Ishikawa (cell line): ENCODE data around the gene MTRR.

Source experiments
- CEBPB ChIP-seq: IDR thresholded peaks from 2 replicates; pipeline ENCODE4 v1.6.1; 2012
- CREB1 ChIP-seq: IDR thresholded peaks from 2 replicates; pipeline ENCODE4 v1.6.1; 2012; ENCODE audit warnings: low read depth
- EGR1 ChIP-seq: IDR thresholded peaks from 2 replicates; pipeline ENCODE4 v1.6.1; 2012
- EP300 ChIP-seq: IDR thresholded peaks from 2 replicates; pipeline ENCODE4 v1.6.1; 2012; ENCODE audit warnings: borderline replicate concordance
- FOXM1 ChIP-seq: IDR thresholded peaks from 2 replicates; pipeline ENCODE4 v1.6.1; 2012; ENCODE audit warnings: low read depth, borderline replicate concordance
- MAX ChIP-seq: IDR thresholded peaks from 2 replicates; pipeline ENCODE4 v1.6.1; 2012
- TAF1 ChIP-seq: IDR thresholded peaks from 2 replicates; pipeline ENCODE4 v1.6.1; 2012; ENCODE audit warnings: low read depth, mild to moderate bottlenecking
- TCF12 ChIP-seq: IDR thresholded peaks from 2 replicates; pipeline ENCODE4 v1.6.1; 2012; ENCODE audit warnings: low read depth
- TEAD4 ChIP-seq: IDR thresholded peaks from 2 replicates; pipeline ENCODE4 v1.6.1; 2012
- USF1 ChIP-seq: IDR thresholded peaks from 2 replicates; pipeline ENCODE4 v1.6.1; 2012
- YY1 ChIP-seq: IDR thresholded peaks from 2 replicates; pipeline ENCODE4 v1.6.1; 2012; ENCODE audit warnings: low read depth
- ZBTB7A ChIP-seq: IDR thresholded peaks from 2 replicates; pipeline ENCODE4 v1.6.1; 2012; ENCODE audit warnings: low read depth
- TF ChIP-seq, protein P1 (sequence below): IDR thresholded peaks from 2 replicates; pipeline ENCODE4 v1.6.1; 2012; ENCODE audit warnings: low read depth, mild to moderate bottlenecking

- no peak for TF ChIP-seq CREB1
- no peak for TF ChIP-seq EP300
- TF ChIP-seq, protein P1, sequence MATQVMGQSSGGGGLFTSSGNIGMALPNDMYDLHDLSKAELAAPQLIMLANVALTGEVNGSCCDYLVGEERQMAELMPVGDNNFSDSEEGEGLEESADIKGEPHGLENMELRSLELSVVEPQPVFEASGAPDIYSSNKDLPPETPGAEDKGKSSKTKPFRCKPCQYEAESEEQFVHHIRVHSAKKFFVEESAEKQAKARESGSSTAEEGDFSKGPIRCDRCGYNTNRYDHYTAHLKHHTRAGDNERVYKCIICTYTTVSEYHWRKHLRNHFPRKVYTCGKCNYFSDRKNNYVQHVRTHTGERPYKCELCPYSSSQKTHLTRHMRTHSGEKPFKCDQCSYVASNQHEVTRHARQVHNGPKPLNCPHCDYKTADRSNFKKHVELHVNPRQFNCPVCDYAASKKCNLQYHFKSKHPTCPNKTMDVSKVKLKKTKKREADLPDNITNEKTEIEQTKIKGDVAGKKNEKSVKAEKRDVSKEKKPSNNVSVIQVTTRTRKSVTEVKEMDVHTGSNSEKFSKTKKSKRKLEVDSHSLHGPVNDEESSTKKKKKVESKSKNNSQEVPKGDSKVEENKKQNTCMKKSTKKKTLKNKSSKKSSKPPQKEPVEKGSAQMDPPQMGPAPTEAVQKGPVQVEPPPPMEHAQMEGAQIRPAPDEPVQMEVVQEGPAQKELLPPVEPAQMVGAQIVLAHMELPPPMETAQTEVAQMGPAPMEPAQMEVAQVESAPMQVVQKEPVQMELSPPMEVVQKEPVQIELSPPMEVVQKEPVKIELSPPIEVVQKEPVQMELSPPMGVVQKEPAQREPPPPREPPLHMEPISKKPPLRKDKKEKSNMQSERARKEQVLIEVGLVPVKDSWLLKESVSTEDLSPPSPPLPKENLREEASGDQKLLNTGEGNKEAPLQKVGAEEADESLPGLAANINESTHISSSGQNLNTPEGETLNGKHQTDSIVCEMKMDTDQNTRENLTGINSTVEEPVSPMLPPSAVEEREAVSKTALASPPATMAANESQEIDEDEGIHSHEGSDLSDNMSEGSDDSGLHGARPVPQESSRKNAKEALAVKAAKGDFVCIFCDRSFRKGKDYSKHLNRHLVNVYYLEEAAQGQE = no peak
- no peak for TF ChIP-seq MAX
- TF ChIP-seq EGR1 = no peak
- no peak for TF ChIP-seq CEBPB
- TF ChIP-seq ZBTB7A = no peak
- no peak for TF ChIP-seq TEAD4
- no peak for TF ChIP-seq YY1
- TF ChIP-seq USF1 = no peak
- no peak for TF ChIP-seq FOXM1
- TF ChIP-seq TAF1 = no peak
- no peak for TF ChIP-seq TCF12
Observed at GRCh38 chr5:7828269-7828668, 40.7 kb upstream of the MTRR start.
